Measurements from ENCODE around the gene CDA.
A peak's percentile ranks its signal among the peaks of the same experiment; 100 is the strongest.

The CDA gene

GRCh38 chr1:20634594-20635084 is 45.7 kb downstream of the CDA start:
- DNase-seq (ENCODE audit: extremely low spot score), result peak; percentile 55
- TF ChIP-seq SUZ12 (IDR thresholded peaks at IDR 0.05), result no peak
- ChIA-PET POLR2A (interaction anchor here (1.2 to 2.6 kb wide), 6 partner anchors 14 to 82 kb away, joined by 4 to 27 read pairs (median 14); partner anchors contain the start of genes CDA, DDOST and FAM43B), CTCF (interaction anchor here (0.6 to 1.3 kb wide), 2 partner anchors 27 to 60 kb away, joined by 3 to 6 read pairs; partner anchors contain the start of gene DDOST)

DNA sequence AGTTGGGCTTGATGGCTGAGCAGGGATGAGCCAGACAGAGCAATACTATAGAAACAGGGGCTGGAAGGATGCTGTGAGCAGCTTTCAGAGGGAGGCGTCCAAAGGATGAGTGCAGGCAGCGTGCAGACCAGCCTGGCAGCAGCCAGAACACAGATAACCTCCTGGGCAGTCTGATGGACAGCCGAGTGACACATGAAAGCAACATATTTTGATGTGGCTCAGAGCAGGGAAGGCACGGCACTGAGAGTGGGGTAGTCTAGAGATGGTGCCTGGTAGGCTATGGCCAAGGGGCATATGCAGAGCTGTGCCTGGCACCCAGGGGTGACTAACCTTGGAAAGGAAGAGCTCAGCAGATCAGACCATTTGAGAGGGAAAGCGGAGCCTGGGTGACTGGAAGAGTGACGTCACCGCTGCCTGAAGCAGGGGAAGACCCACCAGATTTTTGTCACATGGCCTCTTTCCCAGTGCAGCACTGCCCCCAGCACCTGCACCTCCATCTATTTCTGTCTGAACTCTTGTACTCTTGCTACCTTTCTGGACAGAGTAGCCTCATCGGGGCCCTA is 48.0 kb downstream of the CDA start:
- DNase-seq (ENCODE audit: extremely low spot score), result no peak
- POLR2A ChIA-PET, result interaction anchor here (1.5 kb wide), 1 partner anchor 24 kb away, joined by 4 read pairs; the partner anchor contains the start of gene DDOST
- TF ChIP-seq ARNT (IDR thresholded peaks at IDR 0.05), result no peak
- no peak for TF ChIP-seq CTBP1 (IDR thresholded peaks at IDR 0.05; ENCODE audit: borderline replicate concordance)
- TF ChIP-seq HDGF (IDR thresholded peaks at IDR 0.05; ENCODE audit: borderline replicate concordance), result no peak
- TF ChIP-seq FOXK2 (IDR thresholded peaks at IDR 0.05), result no peak
- no peak for TF ChIP-seq LEF1 (IDR thresholded peaks at IDR 0.05; ENCODE audit: borderline replicate concordance)
- TF ChIP-seq ZNF384 (IDR thresholded peaks at IDR 0.05), result no peak
- TF ChIP-seq TARDBP (IDR thresholded peaks at IDR 0.05), result no peak
- TF ChIP-seq NFRKB (IDR thresholded peaks at IDR 0.05), result no peak
- TF ChIP-seq FOXA1 (IDR thresholded peaks at IDR 0.05), result no peak
- TF ChIP-seq SUZ12 (IDR thresholded peaks at IDR 0.05), result no peak
- CTCF ChIA-PET, result interaction anchor here (0.7 to 1.2 kb wide), 3 partner anchors 46 to 102 kb away, joined by 3 to 4 read pairs (median 3); no protein-coding TSS in a partner anchor

DNA sequence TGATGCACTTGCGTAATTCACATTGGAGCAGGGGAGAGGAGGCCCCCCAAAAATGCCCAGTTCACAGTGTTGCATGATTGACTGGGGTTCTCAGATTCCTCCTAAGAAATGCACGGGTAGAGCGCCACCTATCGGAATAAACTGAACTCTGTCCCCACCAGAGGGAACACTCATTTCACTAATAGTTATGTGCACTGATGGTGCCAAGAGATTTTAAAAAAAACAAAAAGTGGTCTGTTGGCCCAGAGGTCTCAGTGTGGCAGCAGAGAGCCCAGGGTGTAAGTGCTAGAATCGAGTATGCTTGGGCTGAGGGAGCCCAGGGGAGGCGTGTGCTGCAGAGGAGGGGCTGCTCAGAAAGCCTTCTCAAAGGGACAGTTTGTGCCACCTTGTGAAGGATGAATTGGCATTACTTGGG is 51.3 kb downstream of the CDA start:
- peak; percentile 75 for TF ChIP-seq PKNOX1 (IDR thresholded peaks at IDR 0.05)
- TF ChIP-seq FOXA1 (IDR thresholded peaks at IDR 0.05), result no peak
- TF ChIP-seq L3MBTL2 (conservative IDR thresholded peaks at IDR 0.05), result no peak
- TF ChIP-seq ELF4 (IDR thresholded peaks at IDR 0.05), result no peak
- TF ChIP-seq ZNF384 (IDR thresholded peaks at IDR 0.05), result no peak
- TF ChIP-seq SP1 (IDR thresholded peaks at IDR 0.05), result no peak
- DNase-seq (ENCODE audit: extremely low spot score), result peak; percentile 59
- POLR2A ChIA-PET, result no interaction called here
- CTCF ChIA-PET, result interaction anchor here (1.0 kb wide), 1 partner anchor 65 kb away, joined by 4 read pairs; no protein-coding TSS in a partner anchor

DNA sequence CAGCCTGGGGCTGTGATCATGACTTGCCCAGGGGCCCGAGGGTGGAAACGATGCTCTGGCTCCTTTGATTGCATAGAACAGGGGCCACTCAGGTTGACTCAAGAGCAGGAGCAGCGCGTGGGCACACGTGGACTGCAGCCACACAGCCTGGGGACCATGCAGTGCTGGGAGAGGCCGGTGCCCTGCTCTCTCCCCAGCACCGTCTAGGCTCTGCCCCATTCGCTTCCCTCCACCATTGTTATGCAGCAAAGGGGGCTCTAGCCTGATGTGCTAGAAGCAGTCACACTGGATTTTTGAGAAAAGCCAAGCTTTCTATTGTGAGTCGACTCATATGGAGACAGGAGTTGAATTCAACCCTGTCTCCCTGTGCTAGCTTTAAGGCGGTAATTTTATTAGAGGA is 53.1 kb downstream of the CDA start:
- CTCF ChIA-PET, result interaction anchor here (1.2 kb wide), 1 partner anchor 68 kb away, joined by 3 read pairs; no protein-coding TSS in a partner anchor
- DNase-seq (ENCODE audit: extremely low spot score), result no peak
- POLR2A ChIA-PET, result interaction anchor here (0.9 kb wide), 1 partner anchor 19 kb away, joined by 4 read pairs; the partner anchor contains the start of gene DDOST
- no peak for TF ChIP-seq BHLHE40 (IDR thresholded peaks at IDR 0.05; ENCODE audit: borderline replicate concordance)
- no peak for TF ChIP-seq HDGF (IDR thresholded peaks at IDR 0.05; ENCODE audit: borderline replicate concordance)
- TF ChIP-seq NFRKB (IDR thresholded peaks at IDR 0.05), result no peak
- TF ChIP-seq SUZ12 (IDR thresholded peaks at IDR 0.05), result no peak
- TF ChIP-seq TARDBP (IDR thresholded peaks at IDR 0.05), result no peak
- TF ChIP-seq FOXK2 (IDR thresholded peaks at IDR 0.05), result no peak
- TF ChIP-seq ZNF384 (IDR thresholded peaks at IDR 0.05), result no peak
- no peak for TF ChIP-seq ARNT (IDR thresholded peaks at IDR 0.05)
- TF ChIP-seq CTBP1 (IDR thresholded peaks at IDR 0.05; ENCODE audit: borderline replicate concordance), result no peak
- no peak for TF ChIP-seq SP1 (IDR thresholded peaks at IDR 0.05)
- TF ChIP-seq L3MBTL2 (conservative IDR thresholded peaks at IDR 0.05), result no peak
- TF ChIP-seq PKNOX1 (IDR thresholded peaks at IDR 0.05), result no peak
- no peak for TF ChIP-seq ELF4 (IDR thresholded peaks at IDR 0.05)
- TF ChIP-seq FOXA1 (IDR thresholded peaks at IDR 0.05), result no peak
- no peak for TF ChIP-seq FOXM1 (IDR thresholded peaks at IDR 0.05; ENCODE audit: borderline replicate concordance)
- no peak for TF ChIP-seq LEF1 (IDR thresholded peaks at IDR 0.05; ENCODE audit: borderline replicate concordance)

- ChIA-PET CTCF (no interaction called here), POLR2A (interaction anchor here (1.3 kb wide), 1 partner anchor 19 kb away, joined by 5 read pairs; the partner anchor contains the start of gene DDOST)
- no peak for TF ChIP-seq ZNF384 (IDR thresholded peaks at IDR 0.05)
- TF ChIP-seq PKNOX1 (IDR thresholded peaks at IDR 0.05), result no peak
- TF ChIP-seq SP1 (IDR thresholded peaks at IDR 0.05), result no peak
- DNase-seq (ENCODE audit: extremely low spot score), result no peak
Measured at GRCh38 chr1:20643080-20643479, 54.2 kb downstream of the CDA start.

- no peak for TF ChIP-seq BHLHE40 (IDR thresholded peaks at IDR 0.05; ENCODE audit: borderline replicate concordance)
- TF ChIP-seq FOXA1 (IDR thresholded peaks at IDR 0.05), result no peak
- no peak for TF ChIP-seq NFRKB (IDR thresholded peaks at IDR 0.05)
- no peak for TF ChIP-seq FOXM1 (IDR thresholded peaks at IDR 0.05; ENCODE audit: borderline replicate concordance)
- no peak for TF ChIP-seq L3MBTL2 (conservative IDR thresholded peaks at IDR 0.05)
- no peak for TF ChIP-seq TARDBP (IDR thresholded peaks at IDR 0.05)
- TF ChIP-seq ZNF384 (IDR thresholded peaks at IDR 0.05), result no peak
- TF ChIP-seq HDGF (IDR thresholded peaks at IDR 0.05; ENCODE audit: borderline replicate concordance), result no peak
- no peak for TF ChIP-seq SUZ12 (IDR thresholded peaks at IDR 0.05)
- TF ChIP-seq FOXK2 (IDR thresholded peaks at IDR 0.05), result no peak
- no peak for TF ChIP-seq SP1 (IDR thresholded peaks at IDR 0.05)
- no peak for TF ChIP-seq LEF1 (IDR thresholded peaks at IDR 0.05; ENCODE audit: borderline replicate concordance)
- TF ChIP-seq PKNOX1 (IDR thresholded peaks at IDR 0.05), result no peak
- no peak for TF ChIP-seq CTBP1 (IDR thresholded peaks at IDR 0.05; ENCODE audit: borderline replicate concordance)
- TF ChIP-seq ARNT (IDR thresholded peaks at IDR 0.05), result no peak
- TF ChIP-seq ELF4 (IDR thresholded peaks at IDR 0.05), result no peak
Measured at GRCh38 chr1:20644416-20644815, 55.5 kb downstream of the CDA start.

More at GRCh38 chr1:20644416-20644815, 55.5 kb downstream of the CDA start:
- no peak for DNase-seq (ENCODE audit: extremely low spot score)
- CTCF ChIA-PET, result no interaction called here
- POLR2A ChIA-PET, result no interaction called here

Measured in HEK293T (cell line).